ENCODE measurements around the gene KIF5C. TPM values are rescaled to one million over a fixed set of nuclear protein-coding genes. Genes with fewer than 3 reads are reported as not detected.
A peak's percentile ranks its signal among the peaks of the same experiment; 100 is the strongest.

KIF5C gene
- total RNA-seq, 1 experiment from 2014 or later = 0.21 TPM

GRCh38 chr2:148885988-148886387 is 11.0 kb downstream of the KIF5C start:
- Mint-ChIP-seq H3K4me3 (ENCODE audit: unreplicated experiment) (no peak overlapping the region), H3K4me1 (ENCODE audit: insufficient read depth, unreplicated experiment) (no peaks in the 10 kb centered on the region), H3K27me3 (ENCODE audit: insufficient read depth, unreplicated experiment) (peaks cover 28% of the 10 kb centered on the region), H3K9me3 (ENCODE audit: unreplicated experiment) (no peaks in the 10 kb centered on the region), H3K27ac (ENCODE audit: low read depth, unreplicated experiment) (no peak overlapping the region), H3K36me3 (ENCODE audit: insufficient read depth, unreplicated experiment) (no peaks in the 10 kb centered on the region)
- DNase-seq (ENCODE audit: unreplicated experiment) = no peak
- no peak for TF ChIP-seq CTCF (IDR thresholded peaks at IDR 0.05; ENCODE audit: unreplicated experiment)
- ChIA-PET CTCF (no interaction called here), POLR2A (interaction anchor here (0.6 kb wide), 1 partner anchor 123 kb away, joined by 3 read pairs; no protein-coding TSS in a partner anchor)
- BruUV-seq (replicated peaks) = no TSS peak
- intact Hi-C loops (cut with micrococcal nuclease) = no loop called here

DNA sequence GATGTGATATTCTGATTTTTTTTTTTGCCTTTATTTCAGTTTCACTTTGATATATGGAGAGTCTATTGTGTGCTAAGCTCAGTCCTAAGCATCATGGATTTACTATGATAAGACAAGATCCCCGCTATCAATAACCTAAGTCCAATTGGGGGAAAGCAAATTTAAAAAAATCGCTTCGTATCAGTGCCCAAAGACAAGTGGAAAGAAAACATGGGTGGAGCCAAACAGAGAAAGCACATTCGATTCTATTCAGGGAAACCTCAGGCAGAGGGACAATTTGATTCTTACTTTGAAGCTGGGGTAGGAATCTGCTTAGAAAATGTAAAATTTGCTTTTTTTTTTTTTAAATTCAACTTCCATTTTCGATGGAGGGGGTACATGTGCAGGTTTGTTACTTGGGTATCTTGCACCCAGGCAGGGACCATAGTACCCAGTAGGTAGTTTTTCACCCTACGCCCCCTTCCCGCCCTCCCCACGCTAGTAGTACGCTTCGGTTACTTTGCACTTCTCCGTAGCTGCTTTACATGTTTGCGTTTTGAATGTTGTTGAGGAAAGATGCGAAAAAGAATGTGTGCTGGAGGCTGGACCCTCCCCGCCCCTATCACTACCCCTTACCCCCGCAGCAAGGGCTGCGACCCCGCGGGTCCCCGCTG is 12.4 kb downstream of the KIF5C start:
- ChIA-PET CTCF (interaction anchor here (0.8 kb wide), 1 partner anchor 45 kb away, joined by 3 read pairs; no protein-coding TSS in a partner anchor), POLR2A (no interaction called here)
- Mint-ChIP-seq H3K4me1 (ENCODE audit: insufficient read depth, unreplicated experiment) (no peaks in the 10 kb centered on the region), H3K4me3 (ENCODE audit: unreplicated experiment) (peak overlapping the region; percentile 54), H3K9me3 (ENCODE audit: unreplicated experiment) (peaks cover 4% of the 10 kb centered on the region), H3K27me3 (ENCODE audit: insufficient read depth, unreplicated experiment) (peaks cover 28% of the 10 kb centered on the region), H3K27ac (ENCODE audit: low read depth, unreplicated experiment) (no peak overlapping the region), H3K36me3 (ENCODE audit: insufficient read depth, unreplicated experiment) (no peaks in the 10 kb centered on the region)
- BruUV-seq (replicated peaks) = no TSS peak
- DNase-seq (ENCODE audit: unreplicated experiment) = no peak
- no peak for TF ChIP-seq CTCF (IDR thresholded peaks at IDR 0.05; ENCODE audit: unreplicated experiment)
- intact Hi-C loops (cut with micrococcal nuclease) = no loop called here

DNA sequence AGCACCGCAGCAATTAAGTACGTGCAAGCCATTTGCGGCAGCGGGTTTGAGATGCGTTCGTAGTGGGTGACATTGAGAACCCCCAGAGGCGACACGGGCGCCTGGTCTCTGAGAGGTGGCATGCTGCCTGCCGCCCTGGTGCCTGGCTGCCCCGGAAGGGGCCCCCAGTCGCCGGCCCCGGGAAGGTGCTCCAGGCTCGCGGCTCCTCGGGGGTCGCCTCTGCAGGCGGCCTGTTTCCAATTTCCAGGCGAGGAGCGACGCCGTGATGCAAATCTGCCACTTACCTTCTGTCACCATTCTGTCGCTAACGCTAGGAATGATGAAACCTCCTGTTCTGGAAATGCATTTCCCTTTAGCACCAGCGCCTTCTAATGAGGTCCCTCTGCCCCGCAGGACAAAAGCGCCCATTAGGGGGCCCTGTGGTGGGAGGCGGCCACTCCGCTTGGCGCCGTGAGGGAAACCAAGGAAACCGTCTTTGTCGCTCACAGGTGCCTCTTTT is 13.0 kb downstream of the KIF5C start:
- intact Hi-C loops (cut with micrococcal nuclease) = no loop called here
- peaks cover 28% of the 10 kb centered on the region for H3K27me3 Mint-ChIP-seq (ENCODE audit: insufficient read depth, unreplicated experiment)
- no peaks in the 10 kb centered on the region for H3K36me3 Mint-ChIP-seq (ENCODE audit: insufficient read depth, unreplicated experiment)
- TF ChIP-seq CTCF (IDR thresholded peaks at IDR 0.05; ENCODE audit: unreplicated experiment) = no peak
- no peak overlapping the region for H3K4me3 Mint-ChIP-seq (ENCODE audit: unreplicated experiment)
- DNase-seq (ENCODE audit: unreplicated experiment) = no peak
- CTCF ChIA-PET = interaction anchor here (0.8 kb wide), 1 partner anchor 44 kb away, joined by 3 read pairs; no protein-coding TSS in a partner anchor
- no peak overlapping the region for H3K27ac Mint-ChIP-seq (ENCODE audit: low read depth, unreplicated experiment)
- BruUV-seq (replicated peaks) = no TSS peak
- POLR2A ChIA-PET = no interaction called here
- H3K9me3 Mint-ChIP-seq (ENCODE audit: unreplicated experiment) = peaks cover 10% of the 10 kb centered on the region
- no peaks in the 10 kb centered on the region for H3K4me1 Mint-ChIP-seq (ENCODE audit: insufficient read depth, unreplicated experiment)

DNA sequence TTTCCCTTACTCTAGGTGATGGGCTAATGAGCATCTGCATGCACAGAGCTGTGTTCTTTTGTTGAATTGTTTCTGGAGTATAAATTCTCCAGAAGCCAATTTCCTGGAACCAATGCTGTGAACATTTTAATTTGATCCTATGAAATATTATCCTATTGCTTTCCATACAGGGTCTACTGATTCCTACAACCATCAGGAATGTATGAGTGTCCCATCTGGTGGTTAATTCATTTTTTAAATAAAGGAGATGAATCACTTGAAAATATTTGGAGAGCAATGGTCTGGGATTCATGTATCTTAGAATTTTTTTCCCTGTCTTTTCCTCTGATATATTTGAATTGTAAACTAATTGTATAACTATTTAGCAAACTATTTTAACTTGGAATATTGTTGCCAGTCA is 14.0 kb downstream of the KIF5C start:
- ChIA-PET CTCF (no interaction called here), POLR2A (no interaction called here)
- Mint-ChIP-seq H3K4me3 (ENCODE audit: unreplicated experiment) (no peak overlapping the region), H3K27me3 (ENCODE audit: insufficient read depth, unreplicated experiment) (peaks cover 28% of the 10 kb centered on the region), H3K4me1 (ENCODE audit: insufficient read depth, unreplicated experiment) (no peaks in the 10 kb centered on the region), H3K36me3 (ENCODE audit: insufficient read depth, unreplicated experiment) (no peaks in the 10 kb centered on the region), H3K9me3 (ENCODE audit: unreplicated experiment) (peaks cover 16% of the 10 kb centered on the region), H3K27ac (ENCODE audit: low read depth, unreplicated experiment) (no peak overlapping the region)
- no peak for TF ChIP-seq CTCF (IDR thresholded peaks at IDR 0.05; ENCODE audit: unreplicated experiment)
- intact Hi-C loops (cut with micrococcal nuclease) = no loop called here
- no peak for DNase-seq (ENCODE audit: unreplicated experiment)
- BruUV-seq (replicated peaks) = no TSS peak

Measured in MCF 10A (cell line).